Measurements from ENCODE around the gene SUCLG1.
A peak's percentile ranks its signal among the peaks of the same experiment; 100 is the strongest.

Gene SUCLG1

DNA sequence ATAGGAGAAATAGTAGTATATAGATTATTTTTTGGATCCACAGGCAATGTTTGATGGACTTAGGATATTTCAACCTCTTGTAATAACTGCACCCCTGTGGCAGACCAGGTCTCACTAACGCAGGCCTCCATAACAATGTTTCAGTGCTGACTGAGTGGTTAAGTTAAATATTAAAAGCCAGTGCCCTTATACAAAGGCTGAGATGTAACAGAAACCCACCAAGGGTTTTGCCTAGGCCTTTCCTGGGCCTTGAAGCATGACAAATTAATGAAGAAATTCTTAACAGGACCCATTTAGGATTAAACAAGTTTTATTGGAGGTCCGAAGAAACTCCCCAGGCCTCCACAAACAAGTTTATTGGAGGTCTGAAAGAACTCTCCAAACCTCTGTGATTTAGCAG lies 1.6 kb upstream of the SUCLG1 start:
- DNase-seq: no peak

DNA sequence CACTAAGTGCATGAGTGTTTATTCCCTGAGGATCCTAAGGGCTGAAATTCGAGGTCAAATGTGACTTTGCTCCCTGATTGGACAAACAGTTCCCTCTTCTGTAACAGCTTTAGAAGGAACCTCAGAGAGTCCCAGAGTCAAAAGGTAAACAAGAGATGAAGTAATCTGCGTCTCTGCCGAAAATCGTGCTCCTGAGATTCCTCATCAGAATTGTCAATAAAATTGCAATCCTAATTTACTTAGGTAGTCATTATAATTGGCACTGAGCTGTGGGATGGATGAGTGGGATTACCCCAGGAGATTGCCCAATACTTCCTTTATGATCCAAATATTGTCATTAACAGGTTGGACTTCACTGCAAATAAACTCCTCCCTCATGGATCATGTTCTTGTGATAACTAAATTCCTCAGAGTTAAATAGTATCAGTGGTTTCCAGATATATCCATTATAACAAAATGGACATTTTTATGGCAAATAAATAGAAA lies 907 bp upstream of the SUCLG1 start:
- no peak for DNase-seq

DNA sequence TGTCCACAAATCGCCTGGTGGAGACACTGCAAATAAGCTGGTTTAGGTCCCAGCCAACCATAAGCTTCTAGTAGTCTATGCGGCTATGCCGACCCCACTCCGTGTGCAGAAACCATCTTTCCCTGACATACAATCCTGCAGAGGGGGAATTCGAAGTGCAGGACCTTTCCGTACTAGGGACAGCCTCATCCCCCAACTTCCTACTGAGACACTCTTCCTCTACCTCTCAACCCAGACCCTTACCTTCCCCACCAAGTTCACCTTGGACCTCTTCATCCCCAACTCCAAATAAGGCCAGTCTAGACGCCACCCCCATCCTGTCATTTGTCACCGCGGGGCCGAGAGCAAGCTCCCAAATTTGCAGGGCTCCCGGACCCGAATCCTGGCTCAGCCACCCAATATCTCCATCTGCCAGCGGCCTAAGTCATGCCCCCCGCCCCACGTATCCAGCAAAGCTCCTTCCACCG lies 496 bp downstream of the SUCLG1 start:
- DNase-seq: peak in 2 of 14 donors; percentile 41 to 42

DNA sequence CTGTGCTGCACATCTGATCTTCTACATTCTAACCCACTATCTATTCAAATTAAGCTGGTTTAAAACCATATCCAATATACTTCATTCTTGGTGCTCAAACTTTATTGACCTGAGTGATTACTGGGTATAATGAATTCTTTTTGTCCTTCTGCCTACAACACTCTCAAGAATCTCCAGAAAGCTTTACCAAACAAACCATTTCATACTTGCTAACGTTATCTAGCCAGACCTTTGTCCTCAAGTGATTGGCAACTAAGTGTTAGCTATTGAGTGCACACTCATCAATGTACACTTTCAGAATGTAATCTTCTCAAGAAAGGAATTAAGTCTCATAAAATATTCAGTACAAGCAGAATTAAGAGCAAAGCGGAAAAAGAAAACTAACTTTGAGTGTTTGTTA lies 1.4 kb downstream of the SUCLG1 start:
- no peak for DNase-seq

DNA sequence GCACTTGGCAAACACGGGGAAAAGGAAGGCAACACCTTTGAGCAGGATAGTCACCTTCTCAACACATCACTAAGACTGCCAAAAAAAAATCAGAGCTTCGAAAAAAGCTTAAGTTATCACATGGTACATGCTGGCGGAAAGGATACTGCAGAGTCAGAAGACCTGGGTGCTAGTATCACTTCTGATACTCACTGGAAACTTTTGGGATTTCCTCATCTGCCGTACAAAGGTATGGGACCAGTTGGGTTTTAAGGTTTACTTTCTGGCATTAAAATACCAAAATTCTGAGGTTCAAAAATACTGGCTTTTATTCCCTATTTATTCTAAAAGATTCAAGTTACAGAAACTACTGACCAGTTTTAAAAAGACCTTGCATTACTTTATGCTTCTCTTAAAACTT lies 2.9 kb downstream of the SUCLG1 start:
- no peak for DNase-seq

DNA sequence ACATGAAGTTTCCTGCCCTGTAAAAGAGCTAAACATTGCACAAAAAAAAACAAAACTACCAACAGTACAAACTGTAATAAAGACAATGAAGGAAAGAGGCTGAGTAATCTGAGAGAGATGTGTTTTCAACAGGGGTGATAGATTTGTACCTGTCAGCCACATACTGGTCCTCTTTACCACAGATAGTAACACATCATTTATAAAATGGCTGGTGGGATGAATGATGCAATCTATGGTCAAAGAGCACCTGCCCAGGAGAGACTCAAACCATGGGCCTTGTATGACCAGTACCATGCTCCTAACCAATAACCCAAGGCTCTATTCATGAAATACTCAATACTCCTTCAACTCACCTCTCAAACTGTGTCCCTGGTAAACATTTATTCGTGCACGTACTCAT lies 4.5 kb downstream of the SUCLG1 start:
- DNase-seq: no peak

DNA sequence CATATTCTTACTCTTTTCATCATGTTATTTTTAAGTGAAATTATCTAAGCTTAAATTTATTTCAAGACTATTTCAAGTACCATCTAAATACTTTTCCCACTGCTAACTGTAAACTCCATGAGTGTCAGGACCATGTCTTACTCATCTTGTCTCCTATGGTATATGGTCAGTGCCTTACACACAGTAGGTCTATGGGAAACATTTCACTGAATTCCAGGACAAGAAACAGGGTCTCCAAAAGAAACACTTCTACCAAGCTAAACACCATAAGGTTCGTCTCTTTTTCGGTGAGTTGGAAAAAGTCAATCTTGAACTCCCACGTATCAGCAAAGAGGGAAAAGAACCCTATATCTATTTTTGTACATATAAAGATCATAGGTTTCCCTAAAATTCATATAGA lies 6.5 kb downstream of the SUCLG1 start:
- DNase-seq: no peak

DNA sequence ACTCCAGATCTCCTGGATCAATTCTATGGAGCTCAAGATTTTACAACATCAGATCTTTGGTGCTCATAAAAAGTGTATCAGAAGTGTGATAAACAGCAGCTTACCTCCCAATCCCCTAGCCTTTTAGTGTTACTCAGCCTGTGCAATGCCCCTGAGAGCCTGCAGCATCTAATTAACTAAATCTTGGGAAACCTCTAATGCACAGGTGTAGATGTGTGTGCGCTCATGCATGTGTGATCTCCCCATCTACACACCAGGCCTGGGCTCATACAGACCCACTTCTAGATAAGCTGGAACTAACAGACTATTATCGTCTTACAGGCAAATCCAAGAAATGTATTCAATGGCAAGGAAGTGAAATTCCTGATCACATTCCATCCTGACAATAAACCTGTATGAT lies 7.5 kb downstream of the SUCLG1 start:
- DNase-seq: no peak

DNA sequence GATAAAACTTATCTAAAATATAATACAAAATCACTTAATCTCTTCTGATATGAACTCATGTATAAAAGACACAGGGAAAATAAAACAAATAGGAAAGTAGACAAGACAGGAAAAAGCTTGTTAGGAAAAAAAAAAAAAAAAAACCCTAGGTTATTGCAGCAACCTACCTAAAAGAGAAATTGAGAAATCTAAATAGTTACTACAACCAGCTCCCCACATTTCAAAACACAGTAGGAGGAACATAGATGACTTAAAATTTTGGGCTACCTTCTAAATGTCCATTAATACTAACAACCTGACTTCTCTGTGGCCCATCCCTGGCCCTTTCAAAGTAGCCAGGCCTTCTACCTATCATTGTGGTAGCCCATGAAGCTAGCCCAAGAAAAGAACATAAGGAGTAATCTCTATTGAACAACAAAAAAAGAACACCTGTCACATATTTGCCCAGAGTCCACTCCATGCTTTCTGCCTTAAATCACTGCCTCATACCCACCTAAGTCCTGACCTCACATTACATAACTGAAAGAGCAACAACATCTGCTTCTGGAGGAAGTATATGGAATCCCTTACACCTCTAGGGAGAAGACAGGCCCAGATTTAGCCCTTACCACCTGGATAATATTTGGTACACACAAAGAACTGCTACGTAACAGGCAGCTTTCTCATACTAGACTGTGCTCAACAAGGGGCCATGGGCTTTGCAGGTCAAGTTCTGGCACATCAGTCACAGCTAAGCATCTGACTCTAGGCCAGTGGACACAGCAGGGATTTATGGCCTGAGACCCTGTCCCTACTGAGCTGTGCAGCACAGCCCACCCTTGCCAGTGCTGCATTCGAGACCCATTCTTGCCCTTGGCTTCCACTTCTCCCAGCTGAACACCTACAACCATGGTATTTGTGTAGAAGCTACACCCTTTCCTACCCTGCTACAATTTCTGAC lies 8.5 kb downstream of the SUCLG1 start:
- no peak for DNase-seq

DNA sequence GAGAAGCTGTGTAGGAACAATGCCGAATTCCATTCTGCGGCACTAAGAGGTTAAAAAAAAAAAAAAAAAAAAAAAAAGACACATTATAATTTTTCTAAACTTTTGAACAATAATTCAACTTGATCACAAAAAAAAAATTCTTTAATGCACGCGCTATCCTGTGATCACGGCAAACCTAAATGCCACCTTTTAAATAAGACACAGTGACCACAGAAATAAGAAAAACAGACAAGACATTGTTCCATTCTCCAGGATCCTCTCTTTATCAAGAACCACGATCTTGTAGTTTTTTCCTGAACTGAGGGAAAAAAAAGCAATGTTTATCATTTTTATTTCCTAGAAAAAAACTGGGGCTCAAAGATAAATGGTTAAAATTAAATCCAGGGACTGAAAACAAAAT lies 9.4 kb downstream of the SUCLG1 start:
- DNase-seq: no peak

DNA sequence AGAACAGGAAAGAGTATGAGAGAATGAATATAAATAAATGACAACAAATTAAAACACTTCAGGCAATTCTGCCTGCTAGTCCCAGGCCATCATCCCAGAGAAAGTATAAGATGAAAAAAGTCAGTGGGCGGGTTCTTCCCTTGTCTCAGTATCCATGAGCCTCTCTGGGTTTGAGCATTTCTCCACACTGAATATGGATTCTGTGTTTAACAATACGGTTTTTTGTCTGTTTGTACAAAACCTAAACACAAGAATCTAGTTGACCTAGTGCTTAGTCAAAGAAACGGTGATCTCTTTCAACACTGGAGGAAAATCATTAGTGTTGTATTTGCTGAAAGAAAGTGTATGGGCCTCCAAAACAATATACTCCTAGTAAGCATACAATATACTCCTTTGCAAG lies 10.0 kb downstream of the SUCLG1 start:
- DNase-seq: no peak

DNA sequence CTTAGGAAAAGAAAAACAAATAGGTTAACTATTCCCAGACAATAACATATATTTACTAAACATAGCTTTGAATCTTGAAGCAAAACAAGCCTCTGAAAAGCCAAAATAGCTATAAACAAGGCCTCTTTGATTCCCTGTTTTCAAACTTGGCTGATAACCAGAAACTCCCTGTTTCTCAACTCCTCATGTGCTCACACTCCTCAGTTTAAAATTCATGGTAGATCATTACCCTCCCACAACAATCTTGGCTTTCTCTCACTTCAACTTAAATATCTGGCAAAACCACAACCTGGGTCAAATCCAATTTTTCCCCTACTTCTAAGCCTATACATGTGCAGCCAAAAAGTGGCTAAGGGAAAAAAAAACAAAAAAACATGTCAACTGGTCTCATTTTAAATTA lies 15.6 kb downstream of the SUCLG1 start:
- peak in 1 of 14 donors; percentile 15 for DNase-seq

DNA sequence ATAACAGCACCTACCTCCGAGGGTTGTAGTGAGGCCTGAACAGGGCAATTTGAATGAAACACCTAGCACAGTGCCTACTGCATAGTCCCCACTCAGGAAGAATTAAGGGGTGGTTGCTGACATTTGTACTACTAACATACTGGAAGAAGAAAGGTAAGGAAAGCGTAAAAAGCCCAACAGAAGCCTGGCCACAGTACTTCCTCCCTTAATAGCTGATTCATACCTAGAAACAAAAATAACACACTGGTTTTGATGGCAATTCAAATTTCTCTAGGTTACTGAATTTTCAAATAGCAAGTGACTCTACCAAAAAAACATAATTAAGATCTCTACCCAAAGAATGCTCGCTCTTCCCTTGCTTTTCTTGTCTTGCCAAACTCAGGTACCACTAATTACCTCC lies 16.2 kb downstream of the SUCLG1 start:
- no peak for DNase-seq

DNA sequence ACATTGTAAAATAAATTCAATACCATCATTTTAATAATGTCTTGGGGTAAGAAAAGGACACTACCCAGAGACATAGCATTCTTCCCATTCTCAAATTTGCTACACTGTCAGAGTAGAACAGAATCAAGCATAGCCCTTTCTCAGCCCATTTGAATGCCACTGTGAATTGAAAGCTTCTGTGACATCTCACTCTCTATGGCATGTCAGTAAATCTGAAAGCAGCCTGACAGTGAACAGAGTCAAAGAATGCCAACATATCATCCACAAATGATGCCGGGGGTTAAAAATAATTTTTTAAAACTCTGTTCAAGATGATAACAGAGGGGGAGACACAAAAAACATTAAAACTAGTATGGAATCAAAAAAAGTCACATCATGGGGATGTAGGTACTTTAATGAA lies 17.6 kb downstream of the SUCLG1 start:
- DNase-seq: no peak

DNA sequence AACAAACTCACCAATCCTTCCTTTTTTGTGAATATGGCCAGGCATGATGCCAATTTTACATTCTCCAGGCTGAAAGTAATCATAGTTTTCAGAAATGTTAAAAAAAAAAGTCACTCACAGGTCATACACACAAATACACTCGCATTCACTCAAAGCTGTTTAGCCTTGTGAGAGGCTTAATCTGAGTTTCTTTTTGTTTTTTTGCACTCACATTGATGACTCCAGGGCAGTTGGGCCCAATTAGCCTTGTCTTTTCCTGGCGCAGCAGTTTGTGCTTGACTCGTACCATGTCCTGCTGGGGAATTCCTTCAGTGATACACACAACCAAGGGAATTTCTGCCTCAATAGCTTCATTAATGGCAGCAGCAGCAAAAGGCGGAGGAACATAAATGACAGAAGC lies 18.0 kb downstream of the SUCLG1 start:
- DNase-seq: no peak

DNA sequence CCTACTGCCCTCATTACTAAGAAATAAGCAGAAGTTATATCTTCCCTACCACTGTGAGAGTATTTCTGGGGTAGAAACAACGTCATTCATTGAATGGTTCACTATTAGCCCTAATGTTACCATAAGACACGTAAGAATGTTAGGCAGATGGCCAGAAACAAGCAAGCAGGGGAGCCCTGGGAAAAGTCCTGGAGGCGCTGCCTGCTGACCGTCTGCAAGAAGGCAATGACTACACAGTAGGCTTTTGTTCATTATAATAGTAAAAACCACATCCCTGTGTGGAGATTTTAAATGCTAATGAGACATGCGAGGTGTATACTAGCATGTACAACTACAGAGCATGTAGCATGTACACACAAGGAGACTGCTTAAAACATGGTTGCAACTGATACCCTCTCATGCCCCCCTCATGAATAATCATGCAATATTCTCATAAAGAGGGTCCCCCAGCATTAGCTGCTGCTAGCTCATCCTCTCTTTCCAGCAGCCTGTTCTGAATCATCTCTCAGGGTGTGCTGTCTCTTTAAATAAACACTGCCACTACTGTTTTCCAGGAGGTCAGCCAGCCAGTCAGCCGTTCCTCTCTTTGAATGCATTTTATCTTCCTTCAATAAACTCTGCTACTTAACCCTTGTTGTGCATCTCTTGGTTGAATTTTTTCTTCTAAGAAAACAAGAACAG lies 23.6 kb downstream of the SUCLG1 start:
- DNase-seq: peak in 9 of 14 donors; percentile 4 to 35 (median 22)

DNA sequence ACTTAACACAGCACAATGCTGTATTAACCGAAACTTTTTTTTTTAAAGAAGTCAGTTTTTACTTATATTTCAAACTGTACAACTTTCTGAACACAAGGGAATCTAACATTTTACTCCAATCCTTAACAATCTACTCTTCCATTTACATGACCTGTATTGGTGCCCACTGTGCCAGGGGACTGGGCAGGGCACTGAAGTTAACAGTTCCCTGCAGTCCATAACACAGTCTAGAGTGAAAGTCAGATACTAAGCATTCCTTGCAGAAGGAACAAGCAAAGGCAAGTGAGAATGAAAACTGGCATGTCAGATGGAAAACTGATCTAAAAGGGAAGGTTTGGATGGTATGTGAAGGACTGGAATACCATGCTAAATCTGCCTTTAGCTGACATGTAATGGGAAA lies 29.8 kb downstream of the SUCLG1 start:
- DNase-seq: no peak

DNA sequence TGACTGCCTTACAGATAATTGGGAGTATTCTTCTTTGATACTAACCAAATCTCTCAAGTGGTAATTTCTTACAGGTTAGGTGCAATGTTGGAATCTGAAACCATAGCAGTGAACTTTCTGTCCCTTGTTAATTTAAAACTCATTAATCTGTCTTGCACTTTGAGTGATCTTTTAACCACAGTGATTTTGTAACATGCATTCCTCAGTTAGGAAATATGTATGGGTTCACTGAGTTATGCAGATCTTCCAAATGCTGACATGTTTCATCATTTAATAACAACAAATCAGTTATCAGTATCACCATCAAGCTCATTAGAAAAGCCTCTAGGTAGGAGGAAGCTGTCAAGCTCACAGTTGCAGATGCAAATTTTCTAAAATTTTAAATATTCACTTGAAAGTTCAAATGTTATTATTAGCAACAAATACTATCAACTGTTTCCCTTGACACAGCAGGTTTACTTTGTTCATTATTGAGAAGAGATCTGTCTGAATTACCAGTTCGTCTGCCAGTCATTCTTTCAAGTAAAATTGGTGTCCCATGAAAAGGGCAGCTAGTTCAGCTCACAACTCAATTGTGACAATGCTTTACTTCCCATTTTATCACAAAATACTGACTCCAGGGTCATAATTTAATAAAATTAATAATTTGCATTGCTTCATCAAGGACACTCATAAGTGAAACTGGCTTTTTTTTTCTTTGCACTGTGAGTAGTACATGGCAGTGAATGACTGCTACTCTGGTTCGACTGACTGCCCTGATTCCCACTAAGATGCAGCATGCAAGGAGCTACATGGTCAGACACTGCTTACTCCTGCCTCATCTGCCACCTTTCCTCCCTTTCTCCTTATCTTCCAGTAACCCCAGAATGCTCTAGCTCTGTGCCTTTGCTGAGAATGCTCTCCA lies 31.6 kb downstream of the SUCLG1 start:
- DNase-seq: no peak

DNA sequence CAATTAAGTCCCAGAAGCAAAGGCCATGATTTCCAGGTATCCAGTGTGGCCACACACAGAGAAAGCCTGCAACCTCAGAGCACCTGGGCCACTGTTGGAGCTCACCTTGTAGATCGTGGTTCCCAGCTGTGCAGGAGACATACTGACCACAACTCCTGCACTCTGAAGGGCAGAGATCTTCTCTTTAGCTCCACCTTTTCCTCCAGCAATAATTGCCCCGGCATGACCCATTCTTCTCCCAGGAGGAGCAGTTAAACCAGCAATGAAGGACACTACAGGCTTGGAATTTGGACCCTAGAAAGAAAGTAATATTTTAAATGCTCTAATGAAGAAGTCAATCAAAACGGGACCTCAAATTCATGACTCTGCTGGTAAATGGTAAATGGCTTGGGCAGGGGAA lies 33.8 kb downstream of the SUCLG1 start:
- DNase-seq: no peak

DNA sequence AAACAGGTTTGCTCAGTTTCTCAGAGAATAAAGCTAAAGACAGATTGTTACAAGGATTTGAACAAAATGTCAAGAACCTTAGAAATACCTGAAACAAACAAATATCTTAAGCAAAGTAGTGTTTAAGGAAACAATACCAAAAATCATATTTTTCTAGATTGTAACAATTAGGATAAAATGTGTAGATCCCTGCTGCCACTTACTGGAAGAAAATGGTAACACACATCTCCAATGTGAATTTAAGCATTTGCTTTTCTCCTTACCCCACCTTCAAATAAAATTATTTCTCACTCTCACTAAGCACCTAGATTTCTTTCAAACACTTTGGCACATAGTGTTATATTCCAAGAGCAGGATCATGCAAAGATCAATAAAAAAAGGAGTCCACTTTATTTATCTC lies 34.9 kb downstream of the SUCLG1 start:
- DNase-seq: no peak

DNA sequence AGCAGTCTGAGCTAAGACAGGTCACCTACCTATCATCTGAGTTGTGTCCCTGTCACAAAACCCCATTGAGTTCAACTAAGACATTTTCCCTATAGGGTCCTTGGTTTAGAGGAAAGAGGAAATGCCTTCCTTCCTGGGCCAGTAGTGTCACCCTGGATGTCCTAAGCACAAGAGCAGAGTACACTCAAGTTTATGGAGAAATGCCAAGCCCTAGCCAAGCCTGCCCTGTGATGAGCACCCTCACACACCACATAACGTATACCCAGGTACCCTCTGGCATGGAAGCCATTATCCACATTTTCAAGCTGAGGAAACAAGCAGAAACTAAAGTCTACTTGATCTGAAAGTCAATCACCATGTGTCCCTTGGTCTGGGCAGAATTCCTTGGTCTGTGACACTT lies 37.3 kb downstream of the SUCLG1 start:
- DNase-seq: no peak

DNA sequence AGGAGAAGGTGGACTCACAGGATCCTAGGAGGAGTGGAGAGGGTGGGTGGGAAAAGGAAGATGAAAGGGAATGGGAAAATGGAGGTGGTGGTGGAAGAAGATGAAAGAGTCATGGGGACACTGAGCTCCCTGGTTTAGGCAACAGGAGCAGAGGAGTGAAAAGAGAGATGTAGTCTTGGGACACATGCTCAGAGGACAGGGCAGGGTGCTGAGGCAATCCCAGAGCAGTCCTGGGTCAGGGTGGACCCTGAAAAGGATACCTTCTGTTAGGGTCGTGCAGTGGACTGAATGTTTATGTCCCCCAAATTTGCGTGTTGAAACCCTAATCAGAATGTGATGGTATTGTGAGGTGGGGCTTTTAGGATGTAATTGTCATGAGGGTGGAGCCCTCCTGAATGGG lies 37.9 kb downstream of the SUCLG1 start:
- DNase-seq: no peak
